HepG2 (cell line): ENCODE data around the gene SALL4. TPM values are rescaled to one million over a fixed set of nuclear protein-coding genes. Genes with fewer than 3 reads are reported as not detected.
A peak's percentile ranks its signal among the peaks of the same experiment; 100 is the strongest.

Experiments
- ARID3A ChIP-seq: IDR thresholded peaks from 2 replicates; pipeline ENCODE4 v1.6.1; 2012; ENCODE audit warnings: low read depth, low read length, improper control_type of control experiment
- ATF4 ChIP-seq, 2 experiments: fragments of 450-650 bp in 1 of 2; sonication (generic) in 1 of 2; formaldehyde crosslinking; IDR thresholded peaks; 2 replicates each; pipeline versions ENCODE4 v1.5.0 to v1.8.0; 2020 to 2022; ENCODE audit warnings: mild to moderate bottlenecking in 1 of 2, missing genetic modification reagents in 1 of 2
- HNF1A ChIP-seq, 2 experiments: sonication (generic) in 1 of 2; formaldehyde crosslinking in 1 of 2; IDR thresholded peaks; 2 replicates each; pipeline versions ENCODE4 v1.4.0 to v1.6.1; 2016 to 2020; ENCODE audit warnings: borderline replicate concordance in 1 of 2, low read depth in 1 of 2, mild to moderate bottlenecking in 1 of 2, missing genetic modification reagents in 1 of 2
- HNRNPH1 ChIP-seq: fragments of 200-400 bp; formaldehyde crosslinking; optimal IDR thresholded peaks from 2 replicates; pipeline ENCODE3; 2017; ENCODE audit warnings: mild to moderate bottlenecking, low read depth, low read length
- KLF13 ChIP-seq: sonication (generic); formaldehyde crosslinking; IDR thresholded peaks from 2 replicates; pipeline ENCODE4 v1.4.0; 2020; ENCODE audit warnings: mild to moderate bottlenecking, missing genetic modification reagents
- PHB2 ChIP-seq: fragments of 450-650 bp; IDR thresholded peaks from 2 replicates; pipeline ENCODE4 v1.6.1; 2018; ENCODE audit not compliant: partially characterized antibody
- SKI ChIP-seq: fragments of 450-650 bp; IDR thresholded peaks from one replicate; pipeline ENCODE4 v1.6.1; 2018; ENCODE audit warnings: mild to moderate bottlenecking; ENCODE audit not compliant: partially characterized antibody
- ZFP36 ChIP-seq: fragments of 150-350 bp; IDR thresholded peaks from 2 replicates; pipeline ENCODE4 v1.6.1; 2018; ENCODE audit warnings: borderline replicate concordance, low read length, low read depth; ENCODE audit not compliant: partially characterized antibody
- ZNF792 ChIP-seq: IDR thresholded peaks from 2 replicates; pipeline ENCODE4 v1.6.1; 2016
- polyA plus RNA-seq, 8 experiments: library from polyadenylated mRNA; depleted of rRNA in 3 of 8; stranded (reverse) in 7 of 8; unstranded in 1 of 8; fragments of >200 nt; fragmentation: Illumina TruSeq in 4 of 8; extraction: Trizol in 4 of 8; gene quantifications; 2 replicates each; pipeline versions ENCODE4 v1.2.1 to v1.2.3, GENCODE V29; 2011 to 2016; ENCODE audit warnings: low read depth in 4 of 8, missing spikeins in 1 of 8, mixed read lengths in 1 of 8; ENCODE audit not compliant: insufficient read depth in 1 of 8
- total RNA-seq, 5 experiments: library from RNA; depleted of rRNA; stranded (reverse); fragments of >200 nt; fragmentation: Illumina TruSeq; extraction: Trizol; gene quantifications; 2 replicates each; pipeline ENCODE4 v1.2.3, GENCODE V29; 2016; ENCODE audit warnings: low read depth in 1 of 5
- TF ChIP-seq, protein P1 (sequence below): sonication (generic); formaldehyde crosslinking; IDR thresholded peaks from 2 replicates; pipeline ENCODE4 v1.4.0; 2020; ENCODE audit warnings: missing genetic modification reagents, borderline replicate concordance
- TF ChIP-seq, protein P2 (sequence below): sonication (generic); formaldehyde crosslinking; IDR thresholded peaks from 2 replicates; pipeline ENCODE4 v1.5.0; 2020; ENCODE audit warnings: mild to moderate bottlenecking, missing genetic modification reagents
- TF ChIP-seq, protein P3 (sequence below): sonication (generic); formaldehyde crosslinking; conservative IDR thresholded peaks from 2 replicates; pipeline ENCODE4 v1.4.0; 2020; ENCODE audit warnings: missing genetic modification reagents

Gene SALL4
- total and polyA plus RNA-seq, 2 of the 13 experiments (the other 11 are each of a cell fraction or from before 2014, with no cell fraction given), result 0.33 to 1.8 TPM

GRCh38 chr20:51768759-51769517, 33.4 kb downstream of the SALL4 start (continued):
- TF ChIP-seq, protein P1, sequence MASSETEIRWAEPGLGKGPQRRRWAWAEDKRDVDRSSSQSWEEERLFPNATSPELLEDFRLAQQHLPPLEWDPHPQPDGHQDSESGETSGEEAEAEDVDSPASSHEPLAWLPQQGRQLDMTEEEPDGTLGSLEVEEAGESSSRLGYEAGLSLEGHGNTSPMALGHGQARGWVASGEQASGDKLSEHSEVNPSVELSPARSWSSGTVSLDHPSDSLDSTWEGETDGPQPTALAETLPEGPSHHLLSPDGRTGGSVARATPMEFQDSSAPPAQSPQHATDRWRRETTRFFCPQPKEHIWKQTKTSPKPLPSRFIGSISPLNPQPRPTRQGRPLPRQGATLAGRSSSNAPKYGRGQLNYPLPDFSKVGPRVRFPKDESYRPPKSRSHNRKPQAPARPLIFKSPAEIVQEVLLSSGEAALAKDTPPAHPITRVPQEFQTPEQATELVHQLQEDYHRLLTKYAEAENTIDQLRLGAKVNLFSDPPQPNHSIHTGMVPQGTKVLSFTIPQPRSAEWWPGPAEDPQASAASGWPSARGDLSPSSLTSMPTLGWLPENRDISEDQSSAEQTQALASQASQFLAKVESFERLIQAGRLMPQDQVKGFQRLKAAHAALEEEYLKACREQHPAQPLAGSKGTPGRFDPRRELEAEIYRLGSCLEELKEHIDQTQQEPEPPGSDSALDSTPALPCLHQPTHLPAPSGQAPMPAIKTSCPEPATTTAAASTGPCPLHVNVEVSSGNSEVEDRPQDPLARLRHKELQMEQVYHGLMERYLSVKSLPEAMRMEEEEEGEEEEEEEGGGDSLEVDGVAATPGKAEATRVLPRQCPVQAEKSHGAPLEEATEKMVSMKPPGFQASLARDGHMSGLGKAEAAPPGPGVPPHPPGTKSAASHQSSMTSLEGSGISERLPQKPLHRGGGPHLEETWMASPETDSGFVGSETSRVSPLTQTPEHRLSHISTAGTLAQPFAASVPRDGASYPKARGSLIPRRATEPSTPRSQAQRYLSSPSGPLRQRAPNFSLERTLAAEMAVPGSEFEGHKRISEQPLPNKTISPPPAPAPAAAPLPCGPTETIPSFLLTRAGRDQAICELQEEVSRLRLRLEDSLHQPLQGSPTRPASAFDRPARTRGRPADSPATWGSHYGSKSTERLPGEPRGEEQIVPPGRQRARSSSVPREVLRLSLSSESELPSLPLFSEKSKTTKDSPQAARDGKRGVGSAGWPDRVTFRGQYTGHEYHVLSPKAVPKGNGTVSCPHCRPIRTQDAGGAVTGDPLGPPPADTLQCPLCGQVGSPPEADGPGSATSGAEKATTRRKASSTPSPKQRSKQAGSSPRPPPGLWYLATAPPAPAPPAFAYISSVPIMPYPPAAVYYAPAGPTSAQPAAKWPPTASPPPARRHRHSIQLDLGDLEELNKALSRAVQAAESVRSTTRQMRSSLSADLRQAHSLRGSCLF (CRISPR knock-in tag), result no peak
- TF ChIP-seq, protein P2, sequence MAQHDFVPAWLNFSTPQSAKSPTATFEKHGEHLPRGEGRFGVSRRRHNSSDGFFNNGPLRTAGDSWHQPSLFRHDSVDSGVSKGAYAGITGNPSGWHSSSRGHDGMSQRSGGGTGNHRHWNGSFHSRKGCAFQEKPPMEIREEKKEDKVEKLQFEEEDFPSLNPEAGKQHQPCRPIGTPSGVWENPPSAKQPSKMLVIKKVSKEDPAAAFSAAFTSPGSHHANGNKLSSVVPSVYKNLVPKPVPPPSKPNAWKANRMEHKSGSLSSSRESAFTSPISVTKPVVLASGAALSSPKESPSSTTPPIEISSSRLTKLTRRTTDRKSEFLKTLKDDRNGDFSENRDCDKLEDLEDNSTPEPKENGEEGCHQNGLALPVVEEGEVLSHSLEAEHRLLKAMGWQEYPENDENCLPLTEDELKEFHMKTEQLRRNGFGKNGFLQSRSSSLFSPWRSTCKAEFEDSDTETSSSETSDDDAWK (CRISPR knock-in tag), result no peak
- TF ChIP-seq KLF13 (CRISPR knock-in tag) (0 out of 2 replicates have a peak, but pooled peaks have one; percentile 54), HNRNPH1 (no peak), ZNF792 (no peak), SKI (no peak), ZFP36 (no peak), ARID3A (no peak), HNF1A (IDR thresholded peaks at IDR 0.05; ENCODE audit: low read depth) (no peak), HNF1A (CRISPR knock-in tag; IDR thresholded peaks at IDR 0.05; ENCODE audit: borderline replicate concordance) (no peak), PHB2 (no peak), ATF4 (CRISPR knock-in tag; IDR thresholded peaks at IDR 0.05) (no peak)
- TF ChIP-seq, protein P3, sequence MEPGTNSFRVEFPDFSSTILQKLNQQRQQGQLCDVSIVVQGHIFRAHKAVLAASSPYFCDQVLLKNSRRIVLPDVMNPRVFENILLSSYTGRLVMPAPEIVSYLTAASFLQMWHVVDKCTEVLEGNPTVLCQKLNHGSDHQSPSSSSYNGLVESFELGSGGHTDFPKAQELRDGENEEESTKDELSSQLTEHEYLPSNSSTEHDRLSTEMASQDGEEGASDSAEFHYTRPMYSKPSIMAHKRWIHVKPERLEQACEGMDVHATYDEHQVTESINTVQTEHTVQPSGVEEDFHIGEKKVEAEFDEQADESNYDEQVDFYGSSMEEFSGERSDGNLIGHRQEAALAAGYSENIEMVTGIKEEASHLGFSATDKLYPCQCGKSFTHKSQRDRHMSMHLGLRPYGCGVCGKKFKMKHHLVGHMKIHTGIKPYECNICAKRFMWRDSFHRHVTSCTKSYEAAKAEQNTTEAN (CRISPR knock-in tag), result peak; percentile 92
